ENCODE measurements around the gene RABAC1.

- TF ChIP-seq CTCF (IDR thresholded peaks at IDR 0.05) = no peak
- TF ChIP-seq POLR2A (IDR thresholded peaks at IDR 0.05) = no peak
Observed at GRCh38 chr19:42006569-42006968, 47.4 kb upstream of the RABAC1 start.
